A549 (cell line): ENCODE results near the gene ABTB1.

Experiments used
- CTCF ChIP-seq: fragments of >200 bp; sonication (Bioruptor Twin); formaldehyde crosslinking; IDR thresholded peaks from 3 replicates; pipeline ENCODE4 v1.5.1; 2016
- EHMT2 ChIP-seq: fragments of 200-600 bp; sonication (generic); IDR thresholded peaks from 2 replicates; pipeline ENCODE4 v1.6.1; 2016; ENCODE audit warnings: antibody characterized with exemption, low read depth, mild to moderate bottlenecking, moderate library complexity
- JUN ChIP-seq, 2 experiments: fragments of >200 bp; sonication (Bioruptor Twin); formaldehyde crosslinking; IDR thresholded peaks; 2 replicates in 1 of 2; 3 replicates in 1 of 2; pipeline ENCODE4 v1.6.1; 2016 to 2017
- MYC ChIP-seq: IDR thresholded peaks from 2 replicates; pipeline ENCODE4 v1.6.1; 2012; ENCODE audit warnings: mild to moderate bottlenecking, inconsistent platforms, low read length, improper control_type of control experiment, borderline replicate concordance
- NR3C1 ChIP-seq: fragments of >200 bp; sonication (Bioruptor Twin); formaldehyde crosslinking; IDR thresholded peaks from 3 replicates; pipeline ENCODE4 v1.6.1; 2017
- POLR2A ChIP-seq: IDR thresholded peaks from 2 replicates; pipeline ENCODE4 v1.6.1; 2012; ENCODE audit warnings: mild to moderate bottlenecking, low read length
- RAD21 ChIP-seq, 2 experiments: fragments of >200 bp in 1 of 2; sonication (Bioruptor Twin) in 1 of 2; formaldehyde crosslinking in 1 of 2; IDR thresholded peaks in 1 of 2; conservative IDR thresholded peaks in 1 of 2; 2 replicates in 1 of 2; 3 replicates in 1 of 2; pipeline ENCODE4 v1.6.1; 2012 to 2018; ENCODE audit warnings: inconsistent platforms in 1 of 2
- REST ChIP-seq: fragments of 200-600 bp; sonication (generic); IDR thresholded peaks from 2 replicates; pipeline ENCODE4 v1.6.1; 2016; ENCODE audit warnings: antibody characterized with exemption, mild to moderate bottlenecking, moderate library complexity
- RFX5 ChIP-seq: fragments of 450-650 bp; IDR thresholded peaks from 2 replicates; pipeline ENCODE4 v1.7.1; 2014; ENCODE audit warnings: antibody characterized with exemption, mild to moderate bottlenecking, moderate library complexity
- ZFP36 ChIP-seq: fragments of 450-650 bp; IDR thresholded peaks from 2 replicates; pipeline ENCODE4 v1.6.1; 2014; ENCODE audit warnings: borderline replicate concordance; ENCODE audit not compliant: partially characterized antibody

- TF ChIP-seq MYC (no peak), CTCF (no peak), NR3C1 (no peak), EHMT2 (no peak), REST (no peak), RAD21 (conservative IDR thresholded peaks at IDR 0.05 in 1 of 2, IDR thresholded peaks at IDR 0.05 in 1 of 2) (no peak), ZFP36 (no peak), POLR2A (no peak), JUN (IDR thresholded peaks at IDR 0.05) (no peak), RFX5 (no peak)
These were observed 46.2 kb downstream of the ABTB1 start for GRCh38 chr3:127718916-127719290.
